GM12873 (cell line): Measurements from ENCODE around the gene LRRC4B.

ENCODE experiments used
- TF ChIP-seq, protein P1 (sequence below): IDR thresholded peaks from 2 replicates; pipeline ENCODE4 v1.5.1; 2012; ENCODE audit warnings: low read depth, mild to moderate bottlenecking, moderate library complexity, low read length, control low read depth; ENCODE audit not compliant: insufficient read depth; ENCODE audit errors: missing control alignments

Gene LRRC4B

GRCh38 chr19:50516964-50517703 lies 51.1 kb downstream of the LRRC4B start:
- TF ChIP-seq, protein P1, sequence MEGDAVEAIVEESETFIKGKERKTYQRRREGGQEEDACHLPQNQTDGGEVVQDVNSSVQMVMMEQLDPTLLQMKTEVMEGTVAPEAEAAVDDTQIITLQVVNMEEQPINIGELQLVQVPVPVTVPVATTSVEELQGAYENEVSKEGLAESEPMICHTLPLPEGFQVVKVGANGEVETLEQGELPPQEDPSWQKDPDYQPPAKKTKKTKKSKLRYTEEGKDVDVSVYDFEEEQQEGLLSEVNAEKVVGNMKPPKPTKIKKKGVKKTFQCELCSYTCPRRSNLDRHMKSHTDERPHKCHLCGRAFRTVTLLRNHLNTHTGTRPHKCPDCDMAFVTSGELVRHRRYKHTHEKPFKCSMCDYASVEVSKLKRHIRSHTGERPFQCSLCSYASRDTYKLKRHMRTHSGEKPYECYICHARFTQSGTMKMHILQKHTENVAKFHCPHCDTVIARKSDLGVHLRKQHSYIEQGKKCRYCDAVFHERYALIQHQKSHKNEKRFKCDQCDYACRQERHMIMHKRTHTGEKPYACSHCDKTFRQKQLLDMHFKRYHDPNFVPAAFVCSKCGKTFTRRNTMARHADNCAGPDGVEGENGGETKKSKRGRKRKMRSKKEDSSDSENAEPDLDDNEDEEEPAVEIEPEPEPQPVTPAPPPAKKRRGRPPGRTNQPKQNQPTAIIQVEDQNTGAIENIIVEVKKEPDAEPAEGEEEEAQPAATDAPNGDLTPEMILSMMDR: no peak

DNA sequence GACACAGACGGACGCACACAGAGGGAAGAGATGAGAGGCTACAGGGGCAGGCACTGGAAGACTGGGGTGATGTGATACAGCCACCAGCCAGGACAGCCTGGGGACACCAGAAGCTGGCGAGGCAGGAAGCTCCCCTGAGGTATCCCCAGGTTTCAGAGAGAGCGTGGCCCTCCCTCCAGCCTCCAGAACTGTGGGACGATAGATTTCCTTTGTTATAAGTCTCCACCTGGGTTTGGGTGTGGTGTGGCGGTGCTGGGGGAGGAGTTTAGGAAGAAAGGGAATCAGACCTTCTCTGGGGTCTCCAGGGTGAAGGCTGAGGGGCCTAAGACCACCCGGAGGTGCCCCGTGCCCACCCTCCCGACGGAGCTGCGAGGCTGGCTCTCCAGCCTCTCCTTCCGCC lies 51.8 kb downstream of the LRRC4B start:
- TF ChIP-seq, protein P1: no peak

- TF ChIP-seq, protein P1: no peak
These were observed 53.1 kb downstream of the LRRC4B start for GRCh38 chr19:50515168-50515561.

DNA sequence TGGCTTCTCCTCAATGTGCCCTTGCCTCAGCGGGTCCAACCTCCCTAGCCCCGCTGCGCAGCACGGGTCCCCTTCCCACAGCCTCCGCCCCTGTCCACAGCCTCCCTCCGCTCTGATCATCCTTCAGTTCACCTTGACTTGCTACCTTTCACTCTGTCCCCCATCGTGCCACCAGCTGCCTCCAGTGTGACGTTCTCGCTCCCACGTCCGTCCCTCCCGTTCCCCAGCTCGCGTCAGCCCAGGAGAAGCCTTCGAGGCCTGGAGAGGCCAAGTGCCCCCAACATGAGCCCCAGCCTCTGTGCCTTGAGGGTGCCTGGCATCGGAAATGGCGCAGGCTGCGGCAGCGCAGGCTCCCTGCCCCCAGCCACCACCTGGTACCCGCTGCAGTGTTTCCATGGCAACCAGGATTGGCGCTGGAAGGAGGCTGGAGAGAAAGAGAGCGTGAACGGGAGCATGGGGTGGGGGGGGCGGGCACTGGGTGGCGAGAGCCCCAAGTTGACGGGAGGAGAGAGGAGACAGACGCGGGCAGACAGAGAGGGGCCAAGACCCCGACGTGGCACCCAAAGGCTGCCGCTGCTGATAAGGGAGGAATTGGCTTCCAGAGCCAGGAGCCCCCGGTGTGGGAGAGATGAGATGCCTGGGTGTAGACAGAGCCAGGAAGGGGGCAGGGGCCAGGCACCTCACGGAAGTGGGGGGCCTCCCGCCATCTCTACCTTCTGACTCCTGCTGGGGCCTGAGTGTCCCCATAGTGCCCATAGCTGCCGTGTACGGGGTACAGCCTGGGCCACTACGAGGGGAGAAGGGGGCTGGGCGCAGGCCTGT lies 53.7 kb downstream of the LRRC4B start:
- TF ChIP-seq, protein P1: no peak

GRCh38 chr19:50513746-50514345 lies 54.4 kb downstream of the LRRC4B start, which contains the start of gene ASPDH:
Gene ASPDH, minus strand, starts transcription at chr19:50513913. Its CDS starts 90 bp downstream, at chr19:50513823.
- TF ChIP-seq, protein P1: no peak

DNA sequence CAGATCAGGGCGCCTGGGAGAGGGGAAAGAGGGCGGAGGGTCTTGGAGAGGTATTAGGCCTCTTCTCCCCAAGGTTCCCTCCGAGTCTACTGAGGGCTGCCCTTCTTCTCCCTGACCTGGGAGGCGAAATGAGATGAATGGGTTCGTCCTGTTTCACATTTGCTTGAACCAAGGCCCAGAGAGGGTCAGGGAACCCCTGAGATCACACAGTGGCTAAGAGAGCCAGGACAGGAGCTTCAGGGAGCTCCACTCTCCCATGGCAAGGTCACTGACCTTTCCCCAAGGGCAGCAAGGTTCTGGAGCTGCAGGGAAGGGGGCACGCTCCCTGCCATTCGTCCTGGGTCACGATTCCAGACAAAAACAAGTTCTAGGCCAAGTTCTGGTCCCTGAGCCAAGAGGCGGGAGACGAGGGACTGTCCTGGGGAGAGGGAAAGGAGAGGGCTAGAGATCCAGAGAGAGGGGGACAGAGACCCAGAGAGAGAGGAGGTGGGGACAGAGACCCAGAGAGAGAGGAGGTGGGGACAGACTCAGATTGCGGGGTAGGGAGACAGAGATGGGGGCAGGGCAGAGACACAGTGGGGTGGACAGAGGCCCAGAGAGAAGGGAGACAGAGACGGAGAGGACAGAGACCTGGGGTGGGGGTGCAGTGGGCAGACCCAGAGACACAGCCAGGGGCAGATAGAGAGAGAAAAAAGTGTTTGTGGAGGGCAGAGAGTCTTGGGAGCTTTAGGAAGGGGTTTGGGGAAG lies 55.1 kb downstream of the LRRC4B start:
- TF ChIP-seq, protein P1: no peak
